Spleen (tissue), 7 donors: ENCODE results near the gene GON4L.

Source experiments
- POLR2AphosphoS5 ChIP-seq, 3 donors: sonication (generic); formaldehyde crosslinking; IDR thresholded peaks; one replicate each; pipeline ENCODE4 v1.5.1; 2017; ENCODE audit warnings: antibody characterized with exemption in 3 of 3
- TF ChIP-seq, protein P1 (sequence below), 11 experiments: fragments of 200-600 bp in 7 of 11; fragments of 450-650 bp in 4 of 11; sonication (generic) in 4 of 11; IDR thresholded peaks in 8 of 11; conservative IDR thresholded peaks in 3 of 11; 1 replicate in 7 of 11; 2 replicates in 4 of 11; pipeline versions ENCODE4 v1.4.0 to v1.8.0; 2016 to 2021; ENCODE audit warnings: antibody characterized with exemption in 11 of 11, inconsistent platforms in 4 of 11, mild to moderate bottlenecking in 1 of 11
- donor health status: DM: no; HTN: no; CAD: no; lungs with moderate emphysema.
- donor health status: DM: no; HTN: no; CAD: no.
- donor health status: DM: no; HTN: no; CAD: no.

DNA sequence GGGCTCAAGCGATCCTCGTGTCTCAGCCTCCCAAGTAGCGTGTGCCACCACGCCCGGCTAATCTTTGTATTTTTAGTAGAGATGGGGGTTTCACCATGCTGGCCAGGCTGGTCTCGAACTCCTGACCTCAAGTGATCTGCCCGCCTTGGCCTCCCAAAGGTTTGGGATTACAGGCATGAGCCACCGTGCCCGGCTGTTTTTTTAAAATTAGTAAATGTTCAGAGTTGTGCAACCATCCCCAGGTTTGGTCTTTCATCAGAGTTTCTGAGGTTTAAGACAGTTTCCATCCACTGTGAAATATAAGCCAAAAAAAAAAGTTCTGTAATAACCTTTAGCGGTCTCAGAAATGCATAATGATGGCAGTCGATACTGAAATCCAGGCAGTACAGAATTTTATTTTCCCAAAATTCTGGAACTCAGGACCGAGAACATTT is 1.8 kb upstream of the GON4L start:
- TF ChIP-seq, protein P1, sequence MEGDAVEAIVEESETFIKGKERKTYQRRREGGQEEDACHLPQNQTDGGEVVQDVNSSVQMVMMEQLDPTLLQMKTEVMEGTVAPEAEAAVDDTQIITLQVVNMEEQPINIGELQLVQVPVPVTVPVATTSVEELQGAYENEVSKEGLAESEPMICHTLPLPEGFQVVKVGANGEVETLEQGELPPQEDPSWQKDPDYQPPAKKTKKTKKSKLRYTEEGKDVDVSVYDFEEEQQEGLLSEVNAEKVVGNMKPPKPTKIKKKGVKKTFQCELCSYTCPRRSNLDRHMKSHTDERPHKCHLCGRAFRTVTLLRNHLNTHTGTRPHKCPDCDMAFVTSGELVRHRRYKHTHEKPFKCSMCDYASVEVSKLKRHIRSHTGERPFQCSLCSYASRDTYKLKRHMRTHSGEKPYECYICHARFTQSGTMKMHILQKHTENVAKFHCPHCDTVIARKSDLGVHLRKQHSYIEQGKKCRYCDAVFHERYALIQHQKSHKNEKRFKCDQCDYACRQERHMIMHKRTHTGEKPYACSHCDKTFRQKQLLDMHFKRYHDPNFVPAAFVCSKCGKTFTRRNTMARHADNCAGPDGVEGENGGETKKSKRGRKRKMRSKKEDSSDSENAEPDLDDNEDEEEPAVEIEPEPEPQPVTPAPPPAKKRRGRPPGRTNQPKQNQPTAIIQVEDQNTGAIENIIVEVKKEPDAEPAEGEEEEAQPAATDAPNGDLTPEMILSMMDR (IDR thresholded peaks at IDR 0.05 in 8 of 11, conservative IDR thresholded peaks at IDR 0.05 in 3 of 11), result no peak
- TF ChIP-seq POLR2AphosphoS5 (IDR thresholded peaks at IDR 0.05), result no peak
